A549 (cell line): Measurements from ENCODE around the gene NSRP1. TPM values are rescaled to one million over a fixed set of nuclear protein-coding genes. Genes with fewer than 3 reads are reported as not detected.

Experiments used
- ATAC-seq, 2 experiments: fragments of 200-7000 bp in 1 of 2; fragments of >200 bp in 1 of 2; cut with Nextera tagmentation in 1 of 2; cut with Tn5 transposase in 1 of 2; 3 replicates each; pipeline versions ENCODE4 v1.8.0 to v1.9.1; 2018 to 2020; ENCODE audit warnings: mild to moderate bottlenecking in 1 of 2, moderate library complexity in 1 of 2
- CTCF ChIA-PET: fragments of 300-600 bp; sonication (Branson Sonifier 250); formaldehyde crosslinking; extraction: SDS; loops from one replicate; lab custom pipeline; 2021; ENCODE audit warnings: antibody characterized with exemption, inconsistent platforms; lab: Yijun Ruan, JAX
- POLR2A ChIA-PET: fragments of 350-600 bp; formaldehyde crosslinking; extraction: SDS; loops from one replicate; lab custom pipeline; 2021; ENCODE audit warnings: antibody characterized with exemption, inconsistent platforms; lab: Yijun Ruan, JAX
- DNase-seq, 2 experiments: peaks; one replicate each; pipeline versions ENCODE4 v3.0.0 to v3.0.0-alpha.2; 2011 to 2016; ENCODE audit warnings: low read depth in 1 of 2, low spot score in 1 of 2
- FAIRE-seq: peaks from 2 replicates; lab custom pipeline; 2011; peaks lifted over from hg19 to GRCh38; lab: Jason Lieb, UNC
- H3K27ac ChIP-seq, 2 experiments: fragments of >200 bp; sonication (Bioruptor Twin); formaldehyde crosslinking; 3 replicates each; pipeline ENCODE4 v1.5.1; 2016 to 2017
- H3K4me1 ChIP-seq: fragments of >200 bp; sonication (Bioruptor Twin); formaldehyde crosslinking; 3 replicates; pipeline ENCODE4 v1.6.1; 2016
- H3K4me2 ChIP-seq: fragments of >200 bp; sonication (Bioruptor Twin); formaldehyde crosslinking; 3 replicates; pipeline ENCODE4 v1.6.1; 2016
- H3K4me3 ChIP-seq: fragments of >200 bp; sonication (Bioruptor Twin); formaldehyde crosslinking; 3 replicates; pipeline ENCODE4 v1.5.1; 2016
- H3K9me3 ChIP-seq: fragments of >200 bp; sonication (Bioruptor Twin); formaldehyde crosslinking; 3 replicates; pipeline ENCODE4 v1.6.1; 2016
- CBX2 ChIP-seq: fragments of 200-600 bp; sonication (generic); IDR thresholded peaks from 2 replicates; pipeline ENCODE4 v1.6.1; 2016; ENCODE audit warnings: low read depth, mild to moderate bottlenecking, borderline replicate concordance
- CHD4 ChIP-seq: fragments of 200-600 bp; sonication (generic); IDR thresholded peaks from 2 replicates; pipeline ENCODE4 v1.6.1; 2016; ENCODE audit warnings: antibody characterized with exemption, mild to moderate bottlenecking, borderline replicate concordance
- MAFK ChIP-seq: fragments of 450-650 bp; IDR thresholded peaks from 2 replicates; pipeline ENCODE4 v1.6.1; 2014; ENCODE audit not compliant: partially characterized antibody
- NFE2L2 ChIP-seq: fragments of 150-350 bp; conservative IDR thresholded peaks from 2 replicates; pipeline ENCODE4 v1.6.1; 2014; ENCODE audit warnings: low read length
- POLR2AphosphoS2 ChIP-seq: conservative IDR thresholded peaks from 2 replicates; pipeline ENCODE4 v1.6.1; 2012; ENCODE audit warnings: low read length, improper control_type of control experiment, inconsistent platforms
- ZNF302 ChIP-seq: fragments of 250-450 bp; sonication (Bioruptor Pico); IDR thresholded peaks from 2 replicates; pipeline ENCODE4 v1.9.0; 2021; ENCODE audit warnings: inconsistent platforms, mild to moderate bottlenecking, moderate library complexity
- WGBS: methylation state at CpG from one replicate; pipeline ENCODE4 v1.1.6; 2017; ENCODE audit errors: missing lambda C conversion rate; 5-methylcytosine and 5-hydroxymethylcytosine counted together
- polyA plus RNA-seq, 4 experiments: library from polyadenylated mRNA; depleted of rRNA in 3 of 4; stranded (reverse); fragments of >200 nt; fragmentation: RNase III in 1 of 4; extraction: RNeasy Plus Mini Kit Qiagen cat#74134 plus additional on column Dnase treatment in 1 of 4; gene quantifications; 2 replicates in 3 of 4; 3 replicates in 1 of 4; pipeline ENCODE4 v1.2.3, GENCODE V29; 2011 to 2017
- small RNA-seq, 6 experiments: library from RNA; depleted of rRNA; stranded (forward); fragments of <200 nt; gene quantifications; one replicate each; pipeline ENCODE3, GENCODE V24; 2012
- TF ChIP-seq, protein P1 (sequence below): fragments of >200 bp; sonication (Bioruptor Twin); formaldehyde crosslinking; IDR thresholded peaks from 3 replicates; pipeline ENCODE4 v1.6.1; 2016
- TF ChIP-seq, protein P2 (sequence below): IDR thresholded peaks from 2 replicates; pipeline ENCODE4 v1.6.1; 2012
- TF ChIP-seq, protein P3 (sequence below): IDR thresholded peaks from 2 replicates; pipeline ENCODE4 v1.6.1; 2012; ENCODE audit warnings: low read depth, borderline replicate concordance

The NSRP1 gene
- polyA plus RNA-seq, 2 of the 4 experiments (the other 2 are of a cell fraction), result 30.9 to 39.6 TPM

DNA sequence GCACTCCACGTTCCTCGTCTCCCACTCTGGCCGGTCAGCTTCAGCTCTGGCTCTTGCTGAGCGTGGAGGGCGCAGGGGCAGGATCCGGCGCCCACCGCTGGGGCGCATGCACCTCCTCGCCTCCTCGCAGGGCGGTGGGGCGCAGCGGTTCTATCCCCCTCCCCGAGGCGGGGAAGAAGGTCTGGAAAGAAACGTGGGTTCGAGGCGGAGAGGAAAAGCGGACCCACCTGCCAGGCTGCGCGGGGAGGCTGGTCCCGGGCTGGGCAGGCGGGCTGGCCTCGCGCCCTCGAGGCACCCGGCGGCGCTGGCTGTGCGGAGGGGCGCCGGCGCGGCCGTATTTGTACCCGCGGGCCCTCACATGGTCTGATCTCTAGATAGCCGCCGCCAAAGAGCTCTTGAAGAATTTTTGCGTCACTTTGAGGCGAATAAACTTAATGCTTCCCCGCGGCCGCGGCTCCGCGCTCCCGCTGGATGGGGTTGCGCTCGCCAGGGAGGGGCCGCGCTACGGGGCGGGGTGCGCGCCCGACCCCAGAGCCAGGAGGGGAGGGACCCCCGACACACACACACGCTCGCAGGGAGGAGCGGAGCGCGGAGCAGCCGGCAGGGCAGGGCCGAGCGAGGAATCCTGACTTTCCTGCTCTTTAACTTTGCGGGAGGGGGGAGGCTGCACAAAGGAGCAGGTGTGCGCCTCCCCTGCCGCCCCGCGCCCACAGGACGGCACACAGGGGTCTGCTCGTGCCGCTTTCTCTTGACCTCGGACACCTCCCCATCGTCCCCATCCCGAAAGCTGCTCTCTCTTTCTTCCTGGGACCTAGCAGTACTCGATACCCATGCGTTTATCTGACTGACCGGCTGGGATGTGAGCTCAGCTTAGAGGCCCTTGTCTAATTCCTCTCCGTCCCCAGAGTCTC, 119.0 kb downstream of the NSRP1 start, which contains the start of gene SLC6A4:
Gene SLC6A4 (minus strand): TSS at position 312 of the 911 bp plus-strand sequence. CDS start 13,739 bp downstream, outside the sequence.
- Histone ChIP-seq H3K4me3 (peak within 1 kb of the TSS; percentile 57), H3K9me3 (no peaks in the 10 kb centered on the region), H3K4me2 (peak within 1 kb of the TSS; percentile 99), H3K4me1 (peaks cover 14% of the 10 kb centered on the region), H3K27ac (peak within 1 kb of the TSS; percentile 29 to 76; a peak in 5 of 6 replicates)
- DNase-seq (peak in 1 of 2 experiments; percentile 47), FAIRE-seq (no peak), ATAC-seq (peak; percentile 21 to 60; a peak in 4 of 6 replicates)
- ChIA-PET POLR2A (interaction anchor here (0.5 kb wide), 1 partner anchor 771 kb away, joined by 3 read pairs; no protein-coding TSS in a partner anchor), CTCF (interaction anchor here (0.8 to 11.1 kb wide), 23 partner anchors 10 to 432 kb away, joined by 3 to 115 read pairs (median 7); no protein-coding TSS in a partner anchor)
- WGBS, result 15% methylated on average over 76 of the region's 82 CpGs
- no peak for TF ChIP-seq ZNF302 (CRISPR knock-in tag)
- no peak for TF ChIP-seq MAFK
- no peak for TF ChIP-seq NFE2L2
- TF ChIP-seq, protein P1, sequence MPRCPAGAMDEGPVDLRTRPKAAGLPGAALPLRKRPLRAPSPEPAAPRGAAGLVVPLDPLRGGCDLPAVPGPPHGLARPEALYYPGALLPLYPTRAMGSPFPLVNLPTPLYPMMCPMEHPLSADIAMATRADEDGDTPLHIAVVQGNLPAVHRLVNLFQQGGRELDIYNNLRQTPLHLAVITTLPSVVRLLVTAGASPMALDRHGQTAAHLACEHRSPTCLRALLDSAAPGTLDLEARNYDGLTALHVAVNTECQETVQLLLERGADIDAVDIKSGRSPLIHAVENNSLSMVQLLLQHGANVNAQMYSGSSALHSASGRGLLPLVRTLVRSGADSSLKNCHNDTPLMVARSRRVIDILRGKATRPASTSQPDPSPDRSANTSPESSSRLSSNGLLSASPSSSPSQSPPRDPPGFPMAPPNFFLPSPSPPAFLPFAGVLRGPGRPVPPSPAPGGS, result no peak
- no peak for TF ChIP-seq CHD4
- TF ChIP-seq, protein P2, sequence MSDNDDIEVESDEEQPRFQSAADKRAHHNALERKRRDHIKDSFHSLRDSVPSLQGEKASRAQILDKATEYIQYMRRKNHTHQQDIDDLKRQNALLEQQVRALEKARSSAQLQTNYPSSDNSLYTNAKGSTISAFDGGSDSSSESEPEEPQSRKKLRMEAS, result peak; percentile 65; the same call in 1 of the 2 replicates
- TF ChIP-seq, protein P3, sequence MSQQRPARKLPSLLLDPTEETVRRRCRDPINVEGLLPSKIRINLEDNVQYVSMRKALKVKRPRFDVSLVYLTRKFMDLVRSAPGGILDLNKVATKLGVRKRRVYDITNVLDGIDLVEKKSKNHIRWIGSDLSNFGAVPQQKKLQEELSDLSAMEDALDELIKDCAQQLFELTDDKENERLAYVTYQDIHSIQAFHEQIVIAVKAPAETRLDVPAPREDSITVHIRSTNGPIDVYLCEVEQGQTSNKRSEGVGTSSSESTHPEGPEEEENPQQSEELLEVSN, result peak; percentile 51; the same call in 1 of the 2 replicates
- TF ChIP-seq CBX2, result no peak
- TF ChIP-seq POLR2AphosphoS2, result no peak

Small RNA genes lying within 50 kb of the gene (small RNA-seq; reads per million reads assigned to genes)
- 0 reads per million in 6 experiments for gene AC104984.5

Other genes starting within 250 kb of the NSRP1 start
- gene SSH2, start 186.6 kb upstream of the NSRP1 start, polyA plus RNA-seq (2011; rRNA removed), result 24.5 and 24.8 TPM in 2 replicates
- gene SSH2, start 186.6 kb upstream of the NSRP1 start, polyA plus RNA-seq (2017; fragmentation: RNase III; extraction: RNeasy Plus Mini Kit Qiagen cat#74134 plus additional on column Dnase treatment), result 20.1 to 23.1 TPM (median 20.7 TPM) in 3 replicates
- gene EFCAB5, start 175.2 kb upstream of the NSRP1 start, polyA plus RNA-seq (2011; rRNA removed), result 0.36 and 0.65 TPM in 2 replicates
- gene EFCAB5, start 175.2 kb upstream of the NSRP1 start, polyA plus RNA-seq (2017; fragmentation: RNase III; extraction: RNeasy Plus Mini Kit Qiagen cat#74134 plus additional on column Dnase treatment), result 1.6 to 2.6 TPM (median 1.8 TPM) in 3 replicates
- gene SLC6A4, start 118.9 kb downstream of the NSRP1 start, polyA plus RNA-seq (2011; rRNA removed), result 0.07 and 0.12 TPM in 2 replicates
- gene SLC6A4, start 118.9 kb downstream of the NSRP1 start, polyA plus RNA-seq (2017; fragmentation: RNase III; extraction: RNeasy Plus Mini Kit Qiagen cat#74134 plus additional on column Dnase treatment), result 0.04 TPM in 1 of 3 replicates, not detected in the others
- gene BLMH, start 175.1 kb downstream of the NSRP1 start, polyA plus RNA-seq (2011; rRNA removed), result 36.4 and 38.5 TPM in 2 replicates
- 61.5 to 66.4 TPM (median 62.7 TPM) in 3 replicates for gene BLMH, start 175.1 kb downstream of the NSRP1 start, polyA plus RNA-seq (2017; fragmentation: RNase III; extraction: RNeasy Plus Mini Kit Qiagen cat#74134 plus additional on column Dnase treatment)
- gene TMIGD1, start 217.2 kb downstream of the NSRP1 start, polyA plus RNA-seq (2011; rRNA removed), result not detected in 2 replicates
- not detected in 3 replicates for gene TMIGD1, start 217.2 kb downstream of the NSRP1 start, polyA plus RNA-seq (2017; fragmentation: RNase III; extraction: RNeasy Plus Mini Kit Qiagen cat#74134 plus additional on column Dnase treatment)